HepG2 (cell line): ENCODE data around the gene DOCK2. TPM values are rescaled to one million over a fixed set of nuclear protein-coding genes. Genes with fewer than 3 reads are reported as not detected.

Experiments used
- ATAC-seq: fragments of 200-7000 bp; cut with Tn5 transposase; 3 replicates; pipeline ENCODE4 v1.9.1; 2020; ENCODE audit warnings: mild to moderate bottlenecking, moderate library complexity
- BruUV-seq: library from RNA; stranded (reverse); fragments of 400-500 nt; replicated peaks from 2 replicates; lab custom pipeline; 2021; lab: Mats Ljungman, UMichigan
- CTCF ChIA-PET: fragments of 300-600 bp; formaldehyde crosslinking; extraction: SDS; loops from one replicate; lab custom pipeline; 2021; ENCODE audit warnings: low total read pairs, inconsistent platforms, low intra/inter-chr PET ratio; lab: Yijun Ruan, JAX
- POLR2A ChIA-PET: fragments of 350-600 bp; sonication (Branson Sonifier 250); formaldehyde crosslinking; loops from one replicate; lab custom pipeline; 2020; ENCODE audit warnings: antibody characterized with exemption, inconsistent platforms; lab: Yijun Ruan, JAX
- DNase-seq: peaks from one replicate; pipeline ENCODE4 v3.0.0-alpha.2; 2015; ENCODE audit warnings: low spot score
- FAIRE-seq: peaks from 3 replicates; lab custom pipeline; 2011; peaks lifted over from hg19 to GRCh38; lab: Jason Lieb, UNC
- H2AFZ ChIP-seq: one replicate; pipeline ENCODE4 v1.6.1; 2011; ENCODE audit warnings: low read length, inconsistent platforms
- H3K27ac ChIP-seq: fragments of 300-600 bp; 3 replicates; pipeline ENCODE4 v1.8.0; 2011; ENCODE audit warnings: mixed run types, mild to moderate bottlenecking, mixed read lengths, low read length, inconsistent platforms; ENCODE audit not compliant: insufficient read depth; ENCODE audit errors: extremely low read length
- H3K27me3 ChIP-seq, 2 experiments: fragments of 200-600 bp in 1 of 2; 2 replicates in 1 of 2; 3 replicates in 1 of 2; pipeline versions ENCODE4 v1.6.0 to v1.8.0; 2011; ENCODE audit warnings: low read length in 2 of 2, mild to moderate bottlenecking in 2 of 2, moderate library complexity in 2 of 2, inconsistent platforms in 1 of 2; ENCODE audit not compliant: insufficient read depth in 2 of 2, control insufficient read depth in 1 of 2
- H3K36me3 ChIP-seq, 2 experiments: fragments of 200-600 bp in 1 of 2; replicated peaks in 1 of 2; 2 replicates in 1 of 2; 3 replicates in 1 of 2; pipeline versions ENCODE4 v1.5.1 to v1.8.0; 2011; ENCODE audit warnings: low read length in 2 of 2, inconsistent platforms in 1 of 2; ENCODE audit not compliant: insufficient read depth in 2 of 2, control insufficient read depth in 1 of 2
- H3K4me1 ChIP-seq: 2 replicates; pipeline ENCODE4 v1.5.1; 2012; ENCODE audit warnings: low read length, inconsistent platforms; ENCODE audit not compliant: insufficient read depth
- H3K4me2 ChIP-seq: 2 replicates; pipeline ENCODE4 v1.6.0; 2011; ENCODE audit warnings: low read depth, low read length, inconsistent platforms
- H3K4me3 ChIP-seq, 3 experiments: fragments of 200-600 bp in 1 of 3; sonication (generic), shearing (Covaris generic) in 1 of 3; replicated peaks in 1 of 3; 2 replicates each; pipeline ENCODE4 v1.5.1; 2011 to 2016; ENCODE audit warnings: low read length in 3 of 3, inconsistent platforms in 2 of 3, low read depth in 2 of 3, mild to moderate bottlenecking in 2 of 3, control low read depth in 1 of 3, mixed read lengths in 1 of 3; ENCODE audit not compliant: insufficient read depth in 1 of 3
- H3K79me2 ChIP-seq: one replicate; pipeline ENCODE4 v1.6.1; 2011; ENCODE audit warnings: low read length, inconsistent platforms; ENCODE audit not compliant: insufficient read depth
- H3K9ac ChIP-seq: 2 replicates; pipeline ENCODE4 v1.6.0; 2011; ENCODE audit warnings: mild to moderate bottlenecking, low read depth, low read length, inconsistent platforms; ENCODE audit not compliant: insufficient read depth
- H3K9me3 ChIP-seq: 2 replicates; pipeline ENCODE4 v1.5.1; 2012; ENCODE audit warnings: mild to moderate bottlenecking, low read length
- H4K20me1 ChIP-seq: 2 replicates; pipeline ENCODE4 v1.6.0; 2011; ENCODE audit warnings: inconsistent platforms, mild to moderate bottlenecking, low read length, moderate library complexity; ENCODE audit not compliant: insufficient read depth
- CBX1 ChIP-seq: IDR thresholded peaks from one replicate; pipeline ENCODE4 v1.6.1; 2016; ENCODE audit warnings: antibody characterized with exemption, low read depth
- GATA4 ChIP-seq: sonication (generic); IDR thresholded peaks from 2 replicates; pipeline ENCODE4 v1.6.1; 2016; ENCODE audit warnings: antibody characterized with exemption, low read depth, borderline replicate concordance
- LCORL ChIP-seq, 2 experiments: fragments of 450-650 bp in 1 of 2; sonication (generic) in 1 of 2; formaldehyde crosslinking in 1 of 2; IDR thresholded peaks; 2 replicates each; pipeline versions ENCODE4 v1.5.0 to v1.6.1; 2017 to 2020; ENCODE audit warnings: antibody characterized with exemption in 1 of 2, missing genetic modification reagents in 1 of 2
- PHF21A ChIP-seq: sonication (generic); formaldehyde crosslinking; IDR thresholded peaks from 2 replicates; pipeline ENCODE4 v1.5.0; 2020; ENCODE audit warnings: mild to moderate bottlenecking, missing genetic modification reagents
- PREB ChIP-seq: sonication (generic); formaldehyde crosslinking; IDR thresholded peaks from 2 replicates; pipeline ENCODE4 v1.4.0; 2020; ENCODE audit warnings: missing genetic modification reagents
- RELA ChIP-seq: sonication (generic); formaldehyde crosslinking; IDR thresholded peaks from 2 replicates; pipeline ENCODE4 v1.4.0; 2020; ENCODE audit warnings: missing genetic modification reagents
- SNAI1 ChIP-seq: sonication (generic); formaldehyde crosslinking; IDR thresholded peaks from 2 replicates; pipeline ENCODE4 v1.5.0; 2020; ENCODE audit warnings: mild to moderate bottlenecking, missing genetic modification reagents, borderline replicate concordance
- TAF1 ChIP-seq: sonication (generic); formaldehyde crosslinking; IDR thresholded peaks from 2 replicates; pipeline ENCODE4 v1.4.0; 2020; ENCODE audit warnings: missing genetic modification reagents
- TRIM24 ChIP-seq: sonication (generic); formaldehyde crosslinking; IDR thresholded peaks from 2 replicates; pipeline ENCODE4 v1.8.0; 2022; ENCODE audit warnings: mild to moderate bottlenecking, missing genetic modification reagents
- ZFP90 ChIP-seq: sonication (generic); formaldehyde crosslinking; IDR thresholded peaks from 2 replicates; pipeline ENCODE4 v1.8.0; 2022; ENCODE audit warnings: missing genetic modification reagents, mild to moderate bottlenecking, inconsistent platforms, borderline replicate concordance
- ZKSCAN1 ChIP-seq: fragments of 150-350 bp; IDR thresholded peaks from 2 replicates; pipeline ENCODE4 v1.6.1; 2014; ENCODE audit warnings: low read length
- ZNF224 ChIP-seq: sonication (generic); formaldehyde crosslinking; IDR thresholded peaks from 2 replicates; pipeline ENCODE4 v1.5.0; 2020; ENCODE audit warnings: mild to moderate bottlenecking, missing genetic modification reagents
- ZNF263 ChIP-seq: sonication (generic); formaldehyde crosslinking; IDR thresholded peaks from 2 replicates; pipeline ENCODE4 v1.4.0; 2020; ENCODE audit warnings: missing genetic modification reagents
- ZNF432 ChIP-seq: sonication (generic); formaldehyde crosslinking; IDR thresholded peaks from 2 replicates; pipeline ENCODE4 v1.5.0; 2020; ENCODE audit warnings: missing genetic modification reagents, mild to moderate bottlenecking, borderline replicate concordance
- ZNF501 ChIP-seq: sonication (generic); formaldehyde crosslinking; IDR thresholded peaks from 2 replicates; pipeline ENCODE4 v1.5.1; 2020; ENCODE audit warnings: mild to moderate bottlenecking, moderate library complexity, missing genetic modification reagents
- ZNF616 ChIP-seq: sonication (generic); formaldehyde crosslinking; IDR thresholded peaks from 2 replicates; pipeline ENCODE4 v1.5.0; 2020; ENCODE audit warnings: low read depth, mild to moderate bottlenecking, missing genetic modification reagents
- WGBS: methylation state at CpG from one replicate; pipeline ENCODE4 v1.1.6; 2017; ENCODE audit warnings: low lambda C conversion rate; 5-methylcytosine and 5-hydroxymethylcytosine counted together
- in situ Hi-C: cut with HindIII; loops from 2 replicates; pipeline ENCODE4 v1.10.0; 2017; ENCODE audit warnings: low pct_unique_long_range_greater_than_20kb; ENCODE audit not compliant: extremely low pct_ligation_motif_present
- intact Hi-C: fragments of 100-400 bp; cut with micrococcal nuclease; formaldehyde crosslinking; loops from one replicate; pipeline ENCODE4 v1.10.0; 2022; ENCODE audit not compliant: unreplicated experiment
- polyA plus RNA-seq, 8 experiments: library from polyadenylated mRNA; depleted of rRNA in 3 of 8; stranded (reverse) in 7 of 8; unstranded in 1 of 8; fragments of >200 nt; fragmentation: Illumina TruSeq in 4 of 8; extraction: Trizol in 4 of 8; gene quantifications; 2 replicates each; pipeline versions ENCODE4 v1.2.1 to v1.2.3, GENCODE V29; 2011 to 2016; ENCODE audit warnings: low read depth in 4 of 8, missing spikeins in 1 of 8, mixed read lengths in 1 of 8; ENCODE audit not compliant: insufficient read depth in 1 of 8
- total RNA-seq, 5 experiments: library from RNA; depleted of rRNA; stranded (reverse); fragments of >200 nt; fragmentation: Illumina TruSeq; extraction: Trizol; gene quantifications; 2 replicates each; pipeline ENCODE4 v1.2.3, GENCODE V29; 2016; ENCODE audit warnings: low read depth in 1 of 5
- TF ChIP-seq, protein P1 (sequence below): sonication (generic); formaldehyde crosslinking; conservative IDR thresholded peaks from 2 replicates; pipeline ENCODE4 v1.4.0; 2020; ENCODE audit warnings: missing genetic modification reagents

Gene DOCK2
- total and polyA plus RNA-seq, 2 of the 13 experiments (the other 11 are each of a cell fraction or from before 2014, with no cell fraction given): not detected

- no peak overlapping the region for H3K9ac ChIP-seq
- H3K4me2 ChIP-seq: no peak overlapping the region
- BruUV-seq: no TSS peak
These were observed 34.5 kb upstream of the DOCK2 start for GRCh38 chr5:169602535-169602934.

DNA sequence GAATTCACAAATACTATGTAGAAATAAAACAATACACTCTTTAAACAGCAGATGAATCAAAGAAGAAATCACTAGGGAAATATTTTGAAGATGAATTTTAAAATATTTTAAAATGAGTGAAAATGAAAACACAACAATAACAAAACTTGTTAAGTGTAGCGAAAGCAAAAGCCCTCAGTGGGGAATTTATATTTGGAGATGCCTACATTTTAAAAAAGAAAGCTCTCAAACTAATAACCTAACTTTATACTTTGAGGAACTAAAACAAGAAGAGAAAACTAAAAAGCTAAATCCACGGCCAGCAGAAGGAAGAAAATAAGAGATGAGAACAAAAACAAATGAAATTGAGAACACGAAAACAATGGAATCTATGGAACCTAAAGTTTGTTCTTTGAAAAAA lies 30.8 kb upstream of the DOCK2 start:
- FAIRE-seq (no peak), DNase-seq (no peak), ATAC-seq (no peak)
- ChIA-PET CTCF (no interaction called here), POLR2A (no interaction called here)
- Histone ChIP-seq H3K4me2 (no peak overlapping the region), H3K4me3 (no peak overlapping the region), H3K4me1 (no peaks in the 10 kb centered on the region), H2AFZ (no peak overlapping the region), H3K36me3 (peaks cover 2 to 16% of the 10 kb centered on the region in 2 experiments; a peak in 3 of 5 replicates), H3K79me2 (no peaks in the 10 kb centered on the region), H3K9me3 (no peaks in the 10 kb centered on the region), H3K9ac (no peak overlapping the region), H3K27ac (no peak overlapping the region), H3K27me3 (no peaks in the 10 kb centered on the region), H4K20me1 (no peaks in the 10 kb centered on the region)
- no TSS peak for BruUV-seq
- intact Hi-C loops: no loop called here
- no peak for TF ChIP-seq SNAI1 (CRISPR knock-in tag)
- no peak for TF ChIP-seq ZFP90
- TF ChIP-seq CBX1: no peak
- TF ChIP-seq ZKSCAN1: no peak
- no peak for TF ChIP-seq ZNF616 (CRISPR knock-in tag)
- no peak for TF ChIP-seq LCORL (IDR thresholded peaks at IDR 0.05)
- no peak for TF ChIP-seq LCORL (CRISPR knock-in tag; IDR thresholded peaks at IDR 0.05)
- TF ChIP-seq RELA (CRISPR knock-in tag): no peak
- no peak for TF ChIP-seq PREB
- no peak for TF ChIP-seq ZNF263 (CRISPR knock-in tag)
- TF ChIP-seq TRIM24: no peak
- TF ChIP-seq ZNF501: no peak
- TF ChIP-seq ZNF224 (CRISPR knock-in tag): no peak
- TF ChIP-seq, protein P1, sequence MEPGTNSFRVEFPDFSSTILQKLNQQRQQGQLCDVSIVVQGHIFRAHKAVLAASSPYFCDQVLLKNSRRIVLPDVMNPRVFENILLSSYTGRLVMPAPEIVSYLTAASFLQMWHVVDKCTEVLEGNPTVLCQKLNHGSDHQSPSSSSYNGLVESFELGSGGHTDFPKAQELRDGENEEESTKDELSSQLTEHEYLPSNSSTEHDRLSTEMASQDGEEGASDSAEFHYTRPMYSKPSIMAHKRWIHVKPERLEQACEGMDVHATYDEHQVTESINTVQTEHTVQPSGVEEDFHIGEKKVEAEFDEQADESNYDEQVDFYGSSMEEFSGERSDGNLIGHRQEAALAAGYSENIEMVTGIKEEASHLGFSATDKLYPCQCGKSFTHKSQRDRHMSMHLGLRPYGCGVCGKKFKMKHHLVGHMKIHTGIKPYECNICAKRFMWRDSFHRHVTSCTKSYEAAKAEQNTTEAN: no peak
- TF ChIP-seq ZNF432 (CRISPR knock-in tag): no peak
- TF ChIP-seq PHF21A (CRISPR knock-in tag): no peak
- no peak for TF ChIP-seq TAF1
- 97% methylated on average over 3 of the region's 3 CpGs for WGBS
- in situ Hi-C loops: no loop called here

More at GRCh38 chr5:169602535-169602934, 34.5 kb upstream of the DOCK2 start:
- FAIRE-seq (no peak), ATAC-seq (no peak), DNase-seq (no peak)
- H3K36me3 ChIP-seq: peaks cover 5 to 38% of the 10 kb centered on the region in 2 experiments
- intact Hi-C loops (no loop called here), in situ Hi-C loops (no loop called here)
- H3K27me3 ChIP-seq: no peaks in the 10 kb centered on the region
- no peaks in the 10 kb centered on the region for H3K4me1 ChIP-seq
- H3K4me3 ChIP-seq: no peak overlapping the region
- no peaks in the 10 kb centered on the region for H3K9me3 ChIP-seq
- TF ChIP-seq GATA4: no peak
- H3K27ac ChIP-seq: no peak overlapping the region
- no peak overlapping the region for H2AFZ ChIP-seq
- no peaks in the 10 kb centered on the region for H4K20me1 ChIP-seq
- no peaks in the 10 kb centered on the region for H3K79me2 ChIP-seq
- POLR2A ChIA-PET: no interaction called here
- CTCF ChIA-PET: no interaction called here
